Fibroblast of lung (primary cell): ENCODE measurements around the gene BRINP3.

Source experiments
- CTCF ChIP-seq, 2 donors: IDR thresholded peaks in 1 of 2; conservative IDR thresholded peaks in 1 of 2; 1 replicate in 1 of 2; 2 replicates in 1 of 2; pipeline ENCODE4 v1.5.1; 2011 to 2012; ENCODE audit warnings: low read length in 2 of 2, control low read depth in 1 of 2, inconsistent platforms in 1 of 2, low read depth in 1 of 2, mild to moderate bottlenecking in 1 of 2
- EZH2 ChIP-seq: IDR thresholded peaks from 2 replicates; pipeline ENCODE4 v1.5.1; 2012; ENCODE audit warnings: low read length, control low read depth, mild to moderate bottlenecking; ENCODE audit errors: missing control alignments

- TF ChIP-seq EZH2, result no peak
- no peak for TF ChIP-seq CTCF (conservative IDR thresholded peaks at IDR 0.05 in 1 of 2, IDR thresholded peaks at IDR 0.05 in 1 of 2; ENCODE audit: low read depth in 1 of 2, low read length in 2 of 2)
These were observed 307.3 kb downstream of the BRINP3 start for GRCh38 chr1:190170321-190170720.
